ENCODE measurements around the gene PHTF2. TPM values are rescaled to one million over a fixed set of nuclear protein-coding genes. Genes with fewer than 3 reads are reported as not detected.

Gene PHTF2
- total and polyA plus RNA-seq, 2 of the 4 experiments (the other 2 are of a cell fraction) = 28.3 to 69.9 TPM

DNA sequence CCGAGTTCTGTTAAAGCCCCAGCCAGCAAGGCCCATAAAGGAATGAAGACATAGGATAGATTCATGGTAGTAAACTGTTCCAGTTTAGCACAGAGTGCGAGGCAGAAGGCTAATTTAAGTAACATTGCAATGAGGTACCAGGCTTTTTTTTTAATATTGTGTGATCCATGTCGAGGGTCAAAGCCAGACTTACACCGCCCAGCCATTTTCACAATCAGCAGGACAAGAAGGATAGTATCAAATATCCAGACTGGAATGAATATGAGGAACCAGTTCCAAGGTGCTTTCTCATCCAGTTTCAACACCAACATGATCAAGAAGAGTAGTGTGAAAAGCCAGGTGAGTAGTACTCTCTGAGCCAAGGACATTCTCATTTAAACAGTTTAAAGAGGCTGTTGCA lies 4.6 kb upstream of the PHTF2 start:
- ATAC-seq (ENCODE audit: low read depth) = no peak
- H3K9me3 ChIP-seq (ENCODE audit: control insufficient read depth, insufficient read depth, low read length) = no peaks in the 10 kb centered on the region
- in situ Hi-C loops (cut with MboI; ENCODE audit: low sequenced_read_pairs) = no loop called here
- no peak overlapping the region for H3K4me2 ChIP-seq (ENCODE audit: low read depth, low read length)
- H2BK120ac ChIP-seq (ENCODE audit: low read depth, low read length) = no peak overlapping the region
- H3K14ac ChIP-seq (replicated peaks; ENCODE audit: low read depth, low read length) = no peak overlapping the region
- H3K4me1 ChIP-seq (ENCODE audit: control insufficient read depth, insufficient read depth, low read length) = peaks cover 4% of the 10 kb centered on the region; the same call in 1 of the 2 replicates
- peaks cover 15 to 48% of the 10 kb centered on the region in 2 experiments for H3K79me1 ChIP-seq (ENCODE audit: low read depth in 1 of 2, low read length in 2 of 2)
- H3K4ac ChIP-seq (ENCODE audit: low read depth, low read length) = no peak overlapping the region
- ChIA-PET POLR2A (ENCODE audit: unreplicated experiment) (interaction anchor here (0.9 kb wide), 1 partner anchor 11 kb away, joined by 3 read pairs; no protein-coding TSS in a partner anchor), CTCF (interaction anchor here (0.6 kb wide), 1 partner anchor 165 kb away, joined by 8 read pairs; no protein-coding TSS in a partner anchor)
- H3K27me3 ChIP-seq (ENCODE audit: control insufficient read depth, insufficient read depth, low read length) = no peaks in the 10 kb centered on the region
- H2AFZ ChIP-seq (replicated peaks; ENCODE audit: low read length, poor library complexity) = no peak overlapping the region
- no peak overlapping the region for H3K9ac ChIP-seq (ENCODE audit: low read depth, low read length)
- H3K18ac ChIP-seq (ENCODE audit: low read depth, low read length) = no peak overlapping the region
- no peak overlapping the region for H2BK20ac ChIP-seq (ENCODE audit: low read depth, low read length)
- no TSS peak for BruUV-seq (replicated peaks)
- no peak overlapping the region for H3K4me3 ChIP-seq (ENCODE audit: insufficient read depth, low read depth, low read length)
- H4K8ac ChIP-seq (ENCODE audit: low read depth in 2 of 2, low read length in 2 of 2) = no peak overlapping the region
- dilution Hi-C loops (cut with HindIII; ENCODE audit: low sequenced_read_pairs, unreplicated experiment) = no loop called here
- intact Hi-C loops (cut with micrococcal nuclease) = loop anchor here (10.0 kb wide), 1 partner anchor 111 kb away; no protein-coding TSS in a partner anchor
- H4K91ac ChIP-seq (ENCODE audit: insufficient read depth, low read depth, low read length) = no peak overlapping the region
- H3K9me1 ChIP-seq (ENCODE audit: insufficient read depth, low read length) = no peaks in the 10 kb centered on the region
- no peak overlapping the region for H2AK9ac ChIP-seq (replicated peaks; ENCODE audit: low read depth, low read length, poor library complexity)
- H3K27ac ChIP-seq (ENCODE audit: insufficient read depth, low read length) = no peak overlapping the region
- no peak for DNase-seq
- no peak overlapping the region for H3K56ac ChIP-seq (ENCODE audit: extremely low read depth, insufficient read depth, low read length)
- TF ChIP-seq MAZ (IDR thresholded peaks at IDR 0.05; ENCODE audit: borderline replicate concordance, low read depth, low read length) (no peak), SMC3 (IDR thresholded peaks at IDR 0.05; ENCODE audit: low read depth, low read length) (no peak), RCOR1 (IDR thresholded peaks at IDR 0.05; ENCODE audit: insufficient replicate concordance, low read length) (no peak), CHD1 (IDR thresholded peaks at IDR 0.05; ENCODE audit: low read depth, low read length) (no peak), RAD21 (IDR thresholded peaks at IDR 0.05; ENCODE audit: low read length) (no peak), MAFK (IDR thresholded peaks at IDR 0.05; ENCODE audit: low read depth, low read length) (no peak), POLR2A (IDR thresholded peaks at IDR 0.05; ENCODE audit: low read depth, low read length) (no peak), CEBPB (IDR thresholded peaks at IDR 0.05; ENCODE audit: low read depth, low read length) (no peak), FOS (IDR thresholded peaks at IDR 0.05; ENCODE audit: low read depth, low read length) (no peak), RFX5 (IDR thresholded peaks at IDR 0.05; ENCODE audit: low read depth, low read length) (no peak), MXI1 (IDR thresholded peaks at IDR 0.05; ENCODE audit: borderline replicate concordance, low read depth, low read length) (no peak), BHLHE40 (IDR thresholded peaks at IDR 0.05; ENCODE audit: low read depth, low read length) (no peak)
- TF ChIP-seq, protein P1, sequence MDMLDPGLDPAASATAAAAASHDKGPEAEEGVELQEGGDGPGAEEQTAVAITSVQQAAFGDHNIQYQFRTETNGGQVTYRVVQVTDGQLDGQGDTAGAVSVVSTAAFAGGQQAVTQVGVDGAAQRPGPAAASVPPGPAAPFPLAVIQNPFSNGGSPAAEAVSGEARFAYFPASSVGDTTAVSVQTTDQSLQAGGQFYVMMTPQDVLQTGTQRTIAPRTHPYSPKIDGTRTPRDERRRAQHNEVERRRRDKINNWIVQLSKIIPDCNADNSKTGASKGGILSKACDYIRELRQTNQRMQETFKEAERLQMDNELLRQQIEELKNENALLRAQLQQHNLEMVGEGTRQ (IDR thresholded peaks at IDR 0.05; ENCODE audit: low read depth, low read length) = no peak
- TF ChIP-seq, protein P2, sequence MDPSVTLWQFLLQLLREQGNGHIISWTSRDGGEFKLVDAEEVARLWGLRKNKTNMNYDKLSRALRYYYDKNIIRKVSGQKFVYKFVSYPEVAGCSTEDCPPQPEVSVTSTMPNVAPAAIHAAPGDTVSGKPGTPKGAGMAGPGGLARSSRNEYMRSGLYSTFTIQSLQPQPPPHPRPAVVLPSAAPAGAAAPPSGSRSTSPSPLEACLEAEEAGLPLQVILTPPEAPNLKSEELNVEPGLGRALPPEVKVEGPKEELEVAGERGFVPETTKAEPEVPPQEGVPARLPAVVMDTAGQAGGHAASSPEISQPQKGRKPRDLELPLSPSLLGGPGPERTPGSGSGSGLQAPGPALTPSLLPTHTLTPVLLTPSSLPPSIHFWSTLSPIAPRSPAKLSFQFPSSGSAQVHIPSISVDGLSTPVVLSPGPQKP (IDR thresholded peaks at IDR 0.05; ENCODE audit: borderline replicate concordance, low read depth, low read length) = no peak
- TF ChIP-seq, protein P3, sequence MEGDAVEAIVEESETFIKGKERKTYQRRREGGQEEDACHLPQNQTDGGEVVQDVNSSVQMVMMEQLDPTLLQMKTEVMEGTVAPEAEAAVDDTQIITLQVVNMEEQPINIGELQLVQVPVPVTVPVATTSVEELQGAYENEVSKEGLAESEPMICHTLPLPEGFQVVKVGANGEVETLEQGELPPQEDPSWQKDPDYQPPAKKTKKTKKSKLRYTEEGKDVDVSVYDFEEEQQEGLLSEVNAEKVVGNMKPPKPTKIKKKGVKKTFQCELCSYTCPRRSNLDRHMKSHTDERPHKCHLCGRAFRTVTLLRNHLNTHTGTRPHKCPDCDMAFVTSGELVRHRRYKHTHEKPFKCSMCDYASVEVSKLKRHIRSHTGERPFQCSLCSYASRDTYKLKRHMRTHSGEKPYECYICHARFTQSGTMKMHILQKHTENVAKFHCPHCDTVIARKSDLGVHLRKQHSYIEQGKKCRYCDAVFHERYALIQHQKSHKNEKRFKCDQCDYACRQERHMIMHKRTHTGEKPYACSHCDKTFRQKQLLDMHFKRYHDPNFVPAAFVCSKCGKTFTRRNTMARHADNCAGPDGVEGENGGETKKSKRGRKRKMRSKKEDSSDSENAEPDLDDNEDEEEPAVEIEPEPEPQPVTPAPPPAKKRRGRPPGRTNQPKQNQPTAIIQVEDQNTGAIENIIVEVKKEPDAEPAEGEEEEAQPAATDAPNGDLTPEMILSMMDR (conservative IDR thresholded peaks at IDR 0.05; ENCODE audit: low read depth, low read length) = no peak
- no peak overlapping the region for H3K23ac ChIP-seq (ENCODE audit: low read depth, low read length)
- no peaks in the 10 kb centered on the region for H3K36me3 ChIP-seq (ENCODE audit: control insufficient read depth, insufficient read depth, low read length)
- no peak overlapping the region for H2AK5ac ChIP-seq (ENCODE audit: low read depth, low read length)
- H2BK5ac ChIP-seq (ENCODE audit: low read depth, low read length, poor library complexity, severe bottlenecking) = no peak overlapping the region
- H4K5ac ChIP-seq (ENCODE audit: low read depth, low read length) = no peak overlapping the region
- no peaks in the 10 kb centered on the region for H4K20me1 ChIP-seq (ENCODE audit: insufficient read depth, low read length)
- WGBS, 2 experiments (ENCODE audit: extremely low coverage in 2 of 2, insufficient read length in 1 of 2) = no CpG with 5 or more reads among the region's 4 CpGs
- no peak overlapping the region for H2BK15ac ChIP-seq (ENCODE audit: low read depth, low read length)

Data from IMR-90 (cell line).